GM19025 (cell line): ENCODE measurements around the gene EPHB1.
"Not testable (repeated sequence)": the region's sequence is repeated elsewhere in the genome, so short reads cannot be mapped to it uniquely, and the experiment has no call there.

ENCODE experiments used
- ATAC-seq: cut with Tn5 transposase; IDR thresholded peaks from one replicate; pipeline ENCODE4 v1.9.1; 2021; ENCODE audit warnings: mild to moderate bottlenecking, low read depth, moderate library complexity; ENCODE audit not compliant: unreplicated experiment

EPHB1 gene

DNA sequence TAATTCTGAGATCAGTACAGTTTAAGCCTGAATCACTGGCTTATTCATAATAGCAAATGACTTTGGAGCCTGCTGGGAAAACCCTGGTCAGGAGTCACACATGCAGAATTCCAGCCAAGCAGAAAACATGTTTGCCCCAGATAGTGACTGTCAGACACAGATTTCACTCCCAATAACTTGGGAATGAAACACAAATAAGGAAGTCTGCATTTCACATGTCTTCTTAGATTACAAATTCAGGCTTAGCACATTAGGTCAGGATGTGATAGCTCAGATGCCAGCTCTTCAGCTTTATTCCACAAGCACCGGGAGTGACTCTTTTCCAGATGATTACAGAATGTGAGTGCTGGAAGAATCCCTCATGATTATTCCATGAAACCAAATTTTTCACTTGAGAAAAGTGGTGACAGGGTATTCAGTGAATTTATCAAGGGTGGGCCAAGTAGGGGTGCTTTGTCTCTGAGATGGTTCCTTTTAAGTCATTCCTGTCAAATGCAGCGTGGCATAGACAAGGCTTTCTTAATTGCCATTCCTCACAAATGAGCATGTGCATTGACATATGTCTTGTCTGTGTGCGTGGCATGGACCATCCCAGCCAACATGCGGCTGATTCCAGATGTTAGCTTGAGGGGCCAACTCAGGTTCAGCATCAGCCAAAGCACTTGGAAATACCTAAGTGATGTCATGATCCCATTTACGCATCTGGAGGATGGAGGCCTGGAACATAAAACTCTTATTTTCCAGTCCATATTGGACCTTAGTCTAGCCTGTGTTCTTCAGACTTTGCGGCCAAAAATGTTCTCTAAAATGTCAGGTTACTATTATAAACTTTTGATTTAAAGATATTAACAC is 191.0 kb downstream of the EPHB1 start:
- no peak for ATAC-seq

- no peak for ATAC-seq
These were observed 193.6 kb downstream of the EPHB1 start for GRCh38 chr3:134988666-134989065.

- ATAC-seq, result no peak
These were observed 195.9 kb downstream of the EPHB1 start for GRCh38 chr3:134991003-134991402.

- no peak for ATAC-seq
These were observed 196.5 kb downstream of the EPHB1 start for GRCh38 chr3:134991472-134992010.

- ATAC-seq, result no peak
These were observed 197.1 kb downstream of the EPHB1 start for GRCh38 chr3:134992180-134992579.

GRCh38 chr3:134992586-134992985 is 197.5 kb downstream of the EPHB1 start:
- ATAC-seq, result no peak

GRCh38 chr3:134993011-134993410 is 198.0 kb downstream of the EPHB1 start:
- no peak for ATAC-seq

DNA sequence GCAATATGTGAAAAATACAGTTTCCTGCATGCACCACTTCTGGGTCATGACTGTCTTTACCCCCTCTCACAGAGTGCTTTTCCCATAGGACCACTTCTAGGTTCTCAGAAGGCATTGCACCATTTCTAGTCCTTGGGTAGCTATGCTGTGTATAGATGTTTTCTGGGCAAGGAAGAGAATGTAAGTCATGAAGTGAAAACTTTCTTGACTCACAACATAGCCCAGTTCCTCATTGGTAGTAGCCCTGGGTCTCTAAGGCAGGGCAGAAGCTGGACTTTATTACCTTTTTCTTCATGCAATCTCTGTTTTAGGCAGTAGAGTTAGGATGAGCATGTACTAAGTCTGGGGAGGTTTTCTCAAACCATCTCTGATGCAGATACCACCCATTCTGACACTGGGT is 203.1 kb downstream of the EPHB1 start:
- no peak for ATAC-seq

- ATAC-seq, result no peak
These were observed 203.8 kb downstream of the EPHB1 start for GRCh38 chr3:134998855-134999254.

DNA sequence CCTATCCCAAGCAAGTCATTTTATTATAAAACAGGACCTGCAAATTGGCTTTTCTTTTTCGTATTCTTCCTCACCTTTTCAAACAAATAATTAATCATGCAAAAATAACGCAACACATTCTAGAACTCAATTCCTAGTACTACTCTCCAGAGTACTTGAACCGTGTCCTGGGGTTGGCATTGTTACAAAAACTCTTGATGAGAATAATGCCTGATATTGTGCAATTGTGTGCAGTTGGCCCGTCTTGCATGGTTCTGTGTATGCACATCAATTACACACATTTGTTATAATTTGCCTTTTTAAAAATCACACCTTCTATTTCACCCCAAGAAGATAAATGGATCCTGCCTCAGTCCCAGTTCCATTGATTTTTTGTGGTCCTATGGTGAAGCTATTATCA is 205.4 kb downstream of the EPHB1 start:
- ATAC-seq, result no peak

- not testable (repeated sequence) for ATAC-seq
These were observed 210.6 kb downstream of the EPHB1 start for GRCh38 chr3:135005616-135006015.

DNA sequence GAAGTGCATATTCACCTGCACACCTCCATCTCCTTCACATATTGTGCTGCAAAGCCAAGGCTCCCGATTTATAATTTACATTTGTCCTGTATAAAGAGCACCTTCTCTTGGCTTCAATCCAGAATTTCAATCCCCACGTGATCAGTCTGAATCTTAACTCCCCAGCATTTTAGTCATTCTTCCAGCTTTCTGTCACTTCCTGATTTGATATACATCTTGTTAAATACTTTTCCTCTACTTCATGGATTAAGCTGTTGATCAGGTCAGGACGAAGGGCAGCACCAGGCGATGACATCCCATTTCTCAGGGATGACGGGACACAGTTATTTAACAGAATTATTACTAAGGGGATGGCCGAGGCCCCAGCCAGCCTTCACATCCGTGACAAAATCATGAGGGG is 212.5 kb downstream of the EPHB1 start:
- ATAC-seq, result no peak

DNA sequence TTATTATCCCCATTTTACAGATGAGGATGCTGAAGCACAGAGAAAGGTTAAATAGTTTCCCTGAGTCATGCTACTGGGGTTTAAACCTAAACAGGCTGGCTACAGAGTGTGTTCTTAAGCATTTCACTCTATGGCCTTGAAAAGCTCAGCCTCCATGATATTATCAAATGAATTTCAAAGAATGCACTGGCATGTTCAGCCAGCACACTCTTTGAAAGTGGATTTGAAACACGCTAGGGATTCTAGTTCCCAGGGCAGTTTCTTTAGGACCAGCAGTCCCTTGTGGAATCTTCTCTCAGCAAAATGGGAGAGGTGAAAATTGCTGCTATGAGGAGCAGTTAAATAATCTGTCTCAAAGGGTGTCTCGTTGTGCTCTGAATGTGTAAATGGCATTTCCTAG is 213.3 kb downstream of the EPHB1 start:
- no peak for ATAC-seq

DNA sequence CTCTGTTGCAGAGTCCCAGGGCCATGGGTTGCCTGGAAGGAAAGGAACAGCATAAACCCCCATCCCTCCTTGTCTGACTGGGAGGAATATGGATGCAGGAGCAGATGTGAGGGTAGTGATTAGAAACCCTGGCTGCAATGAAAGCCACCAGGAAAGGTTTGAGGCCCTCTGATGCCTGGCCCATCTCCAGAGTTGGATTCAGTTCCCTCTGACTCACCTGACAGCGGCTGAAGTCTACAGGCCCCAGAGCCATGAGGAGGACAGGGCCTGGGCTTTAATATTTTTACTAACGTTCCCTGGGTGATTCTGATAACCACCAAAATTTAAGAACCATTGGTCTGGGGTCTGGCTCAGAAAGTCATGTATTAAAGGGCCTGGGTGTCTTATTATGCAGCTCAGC is 214.0 kb downstream of the EPHB1 start:
- ATAC-seq, result no peak

- no peak for ATAC-seq
These were observed 217.0 kb downstream of the EPHB1 start for GRCh38 chr3:135012101-135012500.

- ATAC-seq, result no peak
These were observed 218.1 kb downstream of the EPHB1 start for GRCh38 chr3:135013206-135013605.

- ATAC-seq, result no peak
These were observed 219.5 kb downstream of the EPHB1 start for GRCh38 chr3:135014566-135014965.

DNA sequence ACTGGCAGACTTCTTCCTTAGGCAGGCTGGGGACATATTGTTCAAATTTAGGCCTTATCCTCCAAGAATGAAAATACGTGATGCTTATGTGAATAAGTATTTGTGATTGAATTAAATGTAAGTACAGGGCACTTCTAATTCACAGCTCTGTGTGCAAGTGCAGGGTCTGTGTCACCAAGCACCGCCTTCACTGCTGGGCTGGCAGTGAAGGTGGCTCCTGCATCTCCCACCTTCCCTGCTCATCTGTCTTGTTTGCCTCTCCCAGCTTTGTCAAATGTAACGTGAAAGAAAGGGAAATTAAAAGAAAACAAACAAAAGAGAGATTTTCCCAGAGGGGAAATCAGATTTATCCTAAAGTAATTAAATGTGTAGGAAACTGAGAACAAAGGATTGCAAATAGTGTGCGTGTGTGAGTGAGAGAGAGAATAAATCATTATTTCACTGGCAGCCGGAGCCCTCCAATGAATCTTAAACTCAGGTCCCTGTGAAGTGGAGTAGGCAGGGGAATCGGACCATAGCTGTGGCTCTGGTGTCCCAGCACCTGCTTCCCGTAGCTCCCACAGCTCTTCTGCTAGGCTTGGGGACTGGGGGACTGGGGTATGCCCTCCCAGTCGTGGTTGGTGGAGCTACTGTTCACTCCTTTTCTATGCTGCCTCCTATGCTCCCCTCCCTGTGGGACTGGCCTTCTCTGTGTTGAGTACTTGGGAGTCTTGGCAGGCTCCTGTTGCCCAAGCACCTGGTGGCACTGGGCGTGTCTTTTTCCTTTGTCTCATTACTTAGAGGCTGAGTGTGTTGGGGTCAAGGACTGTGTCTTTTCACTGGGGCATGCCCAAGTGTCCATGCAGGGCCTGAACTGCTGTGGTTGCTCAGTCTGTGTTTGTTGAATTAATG is 222.2 kb downstream of the EPHB1 start:
- ATAC-seq, result no peak

DNA sequence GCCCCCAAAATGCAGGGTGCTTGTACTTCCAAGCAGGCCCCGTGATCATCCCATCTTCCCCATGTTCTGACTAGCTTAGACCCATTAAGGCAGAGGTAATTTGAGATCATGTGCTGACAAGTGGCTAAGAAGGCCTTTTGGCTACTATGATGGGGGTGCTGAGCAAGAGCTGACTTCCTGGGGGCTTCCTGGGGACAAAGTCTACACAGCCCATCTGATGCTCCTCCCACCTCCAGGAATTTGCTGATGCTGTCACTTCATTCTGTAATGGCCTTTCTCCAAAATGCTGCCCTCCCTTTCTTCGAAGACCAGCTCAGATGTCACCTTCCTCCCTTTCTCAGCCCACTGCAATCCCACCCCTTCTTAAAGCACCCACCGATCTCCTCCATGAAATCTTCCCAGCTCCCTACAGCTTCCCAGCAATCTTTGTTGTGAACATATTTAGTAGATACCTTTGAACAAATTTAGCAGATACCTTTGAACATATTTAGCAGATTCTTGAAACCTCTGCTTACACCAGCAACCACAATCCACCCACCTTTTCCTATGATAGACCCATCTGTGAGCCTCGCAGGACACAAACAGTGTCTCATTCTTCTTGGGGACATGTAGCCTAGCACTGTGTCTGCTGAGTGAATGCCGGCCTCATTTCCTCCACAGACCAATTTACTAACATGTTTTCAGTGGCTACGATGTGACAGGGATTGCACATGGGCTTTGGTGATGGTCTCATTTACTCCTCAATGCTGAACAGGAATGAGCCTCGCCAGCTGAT is 223.3 kb downstream of the EPHB1 start:
- peak; percentile 70 for ATAC-seq

DNA sequence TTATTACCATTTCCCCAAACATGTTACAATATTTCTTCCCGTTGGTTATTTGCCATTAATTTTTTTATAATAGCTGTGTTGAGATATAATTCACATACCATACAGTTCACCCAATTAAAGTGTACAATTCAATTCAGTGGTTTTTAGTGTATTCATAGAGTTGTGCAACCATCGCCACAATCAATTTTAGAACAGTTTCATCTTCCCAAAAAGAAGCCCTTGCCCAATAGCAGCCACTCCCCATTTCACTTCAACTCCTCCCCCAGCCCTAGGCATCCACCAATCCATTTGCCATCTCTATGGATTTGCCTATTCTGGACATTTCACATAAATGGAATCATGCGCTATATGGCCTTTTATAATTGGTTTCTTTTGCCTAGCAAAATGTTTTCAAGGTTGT is 225.1 kb downstream of the EPHB1 start:
- ATAC-seq, result no peak
